COLO829 (cell line): Measurements from ENCODE around the gene CFAP74.

ENCODE experiments used
- DNase-seq: peaks from one replicate; pipeline ENCODE4 v3.0.0; 2012; ENCODE audit warnings: low spot score

Gene CFAP74

GRCh38 chr1:2039251-2039650 lies 35.7 kb upstream of the CFAP74 start:
- no peak for DNase-seq

GRCh38 chr1:2038229-2038628 lies 34.6 kb upstream of the CFAP74 start:
- no peak for DNase-seq

- DNase-seq, result no peak
These were observed 33.9 kb upstream of the CFAP74 start for GRCh38 chr1:2037314-2037979.

GRCh38 chr1:2036287-2036686 lies 32.7 kb upstream of the CFAP74 start:
- no peak for DNase-seq

GRCh38 chr1:2033165-2033564 lies 29.6 kb upstream of the CFAP74 start:
- no peak for DNase-seq

- no peak for DNase-seq
These were observed 29.2 kb upstream of the CFAP74 start for GRCh38 chr1:2032737-2033136.

GRCh38 chr1:2031546-2032540 lies 28.3 kb upstream of the CFAP74 start:
- no peak for DNase-seq

GRCh38 chr1:2030076-2030871 lies 26.7 kb upstream of the CFAP74 start:
- no peak for DNase-seq

GRCh38 chr1:2029561-2029960 lies 26.0 kb upstream of the CFAP74 start:
- DNase-seq, result no peak

- DNase-seq, result no peak
These were observed 25.4 kb upstream of the CFAP74 start for GRCh38 chr1:2028870-2029560.

GRCh38 chr1:2027961-2028583 lies 24.5 kb upstream of the CFAP74 start:
- DNase-seq, result no peak

- DNase-seq, result no peak
These were observed 21.9 kb upstream of the CFAP74 start for GRCh38 chr1:2025491-2025981.

- DNase-seq, result no peak
These were observed 21.3 kb upstream of the CFAP74 start for GRCh38 chr1:2024887-2025286.

- no peak for DNase-seq
These were observed 20.9 kb upstream of the CFAP74 start for GRCh38 chr1:2024451-2024850.

GRCh38 chr1:2023187-2023586 lies 19.6 kb upstream of the CFAP74 start:
- DNase-seq, result no peak

- no peak for DNase-seq
These were observed 18.6 kb upstream of the CFAP74 start for GRCh38 chr1:2022063-2022770.

- DNase-seq, result no peak
These were observed 18.0 kb upstream of the CFAP74 start for GRCh38 chr1:2021550-2021949.

GRCh38 chr1:2020310-2020655 lies 16.7 kb upstream of the CFAP74 start:
- no peak for DNase-seq

- no peak for DNase-seq
These were observed 16.2 kb upstream of the CFAP74 start for GRCh38 chr1:2019571-2020309.

- DNase-seq, result peak; percentile 12
These were observed 15.6 kb upstream of the CFAP74 start, which contains the start of gene GABRD for GRCh38 chr1:2019172-2019543. TSS of gene GABRD (plus strand) at chr1:2019345. CDS start at chr1:2019424, 79 bp downstream.
